Small intestine (tissue), 16 donors: Measurements from ENCODE around the gene TRPC4. TPM values are rescaled to one million over a fixed set of nuclear protein-coding genes. Genes with fewer than 3 reads are reported as not detected.
A peak's percentile ranks its signal among the peaks of the same experiment; 100 is the strongest.

Experiments
- DNase-seq, 2 donors: peaks; one replicate each; pipeline versions ENCODE4 v3.0.0 to v3.0.0-alpha.2; 2013
- FAIRE-seq: peaks from 2 replicates; lab custom pipeline; 2012; peaks lifted over from hg19 to GRCh38; lab: Jason Lieb, UNC
- H3K27ac ChIP-seq, 3 donors: one replicate each; pipeline ENCODE4 v1.5.1; 2013; ENCODE audit warnings: low read length in 2 of 3, mild to moderate bottlenecking in 2 of 3, control low read depth in 1 of 3, inconsistent platforms in 1 of 3, low read depth in 1 of 3, moderate library complexity in 1 of 3
- H3K27me3 ChIP-seq, 3 donors: one replicate each; pipeline ENCODE4 v1.6.1; 2013; ENCODE audit warnings: low read length in 3 of 3, inconsistent platforms in 1 of 3; ENCODE audit not compliant: control insufficient read depth in 3 of 3, insufficient read depth in 3 of 3
- H3K36me3 ChIP-seq, 3 donors: one replicate each; pipeline ENCODE4 v1.6.1; 2013; ENCODE audit warnings: low read length in 3 of 3, inconsistent platforms in 1 of 3, low read depth in 1 of 3, mild to moderate bottlenecking in 1 of 3, moderate library complexity in 1 of 3; ENCODE audit not compliant: control insufficient read depth in 3 of 3, insufficient read depth in 2 of 3
- H3K4me1 ChIP-seq, 3 donors: one replicate each; pipeline ENCODE4 v1.6.1; 2013; ENCODE audit warnings: low read length in 2 of 3, inconsistent platforms in 1 of 3, low read depth in 1 of 3, mild to moderate bottlenecking in 1 of 3, moderate library complexity in 1 of 3; ENCODE audit not compliant: control insufficient read depth in 3 of 3, insufficient read depth in 2 of 3
- H3K4me3 ChIP-seq, 3 donors: one replicate each; pipeline ENCODE4 v1.5.1; 2013; ENCODE audit warnings: low read length in 3 of 3, control low read depth in 1 of 3, inconsistent platforms in 1 of 3, low read depth in 1 of 3, mild to moderate bottlenecking in 1 of 3, moderate library complexity in 1 of 3
- H3K9me3 ChIP-seq, 2 donors: one replicate each; pipeline ENCODE4 v1.6.1; 2013; ENCODE audit warnings: low read depth in 1 of 2, low read length in 1 of 2; ENCODE audit not compliant: control insufficient read depth in 2 of 2, insufficient read depth in 1 of 2
- WGBS, 3 donors: extraction: QIAGEN DNeasy Blood & Tissue Kit; methylation state at CpG; one replicate each; pipeline ENCODE4 v1.1.7; 2013; 5-methylcytosine and 5-hydroxymethylcytosine counted together
- long read RNA-seq, 10 donors: transcript quantifications; one replicate each; lab custom pipeline, GENCODE V29; 2026
- polyA plus RNA-seq, 4 donors: library from polyadenylated mRNA; stranded (reverse) in 3 of 4; unstranded in 1 of 4; fragments of 200-250 nt in 3 of 4; fragments of 120-200 nt in 1 of 4; gene quantifications; one replicate each; pipeline versions ENCODE4 v1.2.1 to v1.2.3, GENCODE V29; 2013
- donor health status: healthy with polysubstance abuse.
- donor health status: control.
- donor health status: control.
- donor health status: Bipolar disorder and iron deficiency.
- donor health status: healthy.

Gene TRPC4
- under 1 TPM in 3 of 4 donors, not detected in 1; 0.04 to 0.27 (median 0.18) TPM for polyA plus RNA-seq
- long read RNA-seq, donor 1: 0 reads
- long read RNA-seq, donor 2: 0 reads
- long read RNA-seq, donor 3, full-length matches to known transcripts: 1 of 1 reads
- long read RNA-seq, donor 3, partial matches to known transcripts: 0 of 1 reads
- long read RNA-seq, donor 3, other reads (novel, unspliced or antisense): 0 of 1 reads
- long read RNA-seq, donor 4: 0 reads
- long read RNA-seq, donor 5: 0 reads
- long read RNA-seq, donor 6: 0 reads
- long read RNA-seq, donor 7: 0 reads
- long read RNA-seq, donor 8: 0 reads
- long read RNA-seq, donor 9: 0 reads
- long read RNA-seq, donor 10: 0 reads

DNA sequence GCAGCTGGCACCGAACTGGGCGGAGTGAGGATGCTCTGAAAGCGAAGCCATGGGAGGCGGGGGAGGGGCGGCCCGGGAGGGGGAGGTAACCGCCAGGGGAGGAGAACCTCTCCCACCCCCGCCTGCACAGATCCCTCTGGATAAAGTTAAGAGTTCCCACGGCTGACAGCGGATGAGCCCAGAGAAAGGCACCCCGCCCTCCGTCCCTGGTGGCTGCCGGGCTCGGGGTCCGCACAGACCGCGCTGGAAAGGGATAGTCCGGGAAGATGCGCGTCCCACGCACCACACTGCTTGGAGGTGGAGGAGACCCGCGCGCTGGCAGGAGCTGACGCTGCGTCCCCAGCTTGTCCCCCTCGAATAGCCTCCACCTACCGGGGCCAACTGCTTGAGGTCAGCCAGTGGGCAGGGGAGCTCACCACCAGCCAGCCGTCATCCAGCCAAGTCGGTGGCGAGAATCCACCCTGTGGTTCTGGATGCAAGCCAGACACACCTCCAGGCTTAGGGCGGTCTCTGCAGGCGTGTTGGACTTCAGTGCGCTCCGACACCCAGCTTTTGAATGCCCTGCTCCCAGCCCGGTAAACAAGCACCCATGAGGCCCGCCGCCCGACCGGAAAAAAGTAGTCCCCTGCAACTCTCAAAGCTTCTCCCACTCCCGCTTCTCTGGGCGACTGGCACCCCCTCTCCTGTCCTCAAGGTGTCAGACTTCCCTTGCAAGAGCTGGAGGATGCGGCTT, at the start of gene TRPC4:
TRPC4 (minus strand) TSS at position 17 of the 733 bp plus-strand sequence. CDS start 86,439 bp downstream, outside the sequence.
- WGBS, 3 donors: 1 to 6% (median 5%) methylated on average over 37 to 43 of the region's 43 CpGs
- no peaks in the 10 kb centered on the region for H3K9me3 ChIP-seq
- no peak within 1 kb of the TSS for H3K27ac ChIP-seq
- H3K4me3 ChIP-seq: peak within 1 kb of the TSS in 2 of 3 donors; percentile 46 to 51
- peaks cover 3 to 27% (median 11%) of the 10 kb centered on the region in 3 donors for H3K27me3 ChIP-seq
- H3K4me1 ChIP-seq: peaks cover 0 to 8% (median 0%) of the 10 kb centered on the region in 3 donors
- DNase-seq (peak; percentile 68 to 74), FAIRE-seq (no peak)
- no peaks in the 10 kb centered on the region for H3K36me3 ChIP-seq

DNA sequence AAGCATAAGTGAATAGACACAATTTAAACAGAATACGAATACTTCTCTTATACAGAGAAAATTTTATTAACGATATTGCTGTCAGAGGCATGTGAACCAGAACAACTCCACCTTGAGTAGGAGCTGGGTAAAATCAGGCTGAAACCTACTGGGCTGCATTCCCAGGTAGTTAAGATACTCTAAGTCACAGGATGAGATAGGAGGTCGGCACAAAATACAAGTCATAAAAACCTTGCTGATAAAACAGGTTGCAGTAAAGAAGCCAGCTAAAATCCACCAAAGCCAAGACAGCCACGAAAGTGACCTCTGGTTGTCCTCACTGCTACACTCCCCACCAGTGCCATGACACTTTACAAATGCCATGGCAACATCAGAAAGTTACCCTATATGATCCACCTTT, 49.2 kb upstream of the TRPC4 start:
- no peaks in the 10 kb centered on the region for H3K36me3 ChIP-seq
- peaks cover 0 to 6% of the 10 kb centered on the region in 2 donors for H3K9me3 ChIP-seq
- H3K4me1 ChIP-seq: peaks cover 0 to 11% (median 2%) of the 10 kb centered on the region in 3 donors
- peak; percentile 59 to 75 for DNase-seq
- WGBS, 3 donors: 8 to 40% (median 19%) methylated on average over 4 of the region's 4 CpGs
- peak overlapping the region in 1 of 3 donors; percentile 53 for H3K27ac ChIP-seq
- no peak for FAIRE-seq
- no peaks in the 10 kb centered on the region for H3K27me3 ChIP-seq
- peak overlapping the region in 1 of 3 donors; percentile 5 for H3K4me3 ChIP-seq

DNA sequence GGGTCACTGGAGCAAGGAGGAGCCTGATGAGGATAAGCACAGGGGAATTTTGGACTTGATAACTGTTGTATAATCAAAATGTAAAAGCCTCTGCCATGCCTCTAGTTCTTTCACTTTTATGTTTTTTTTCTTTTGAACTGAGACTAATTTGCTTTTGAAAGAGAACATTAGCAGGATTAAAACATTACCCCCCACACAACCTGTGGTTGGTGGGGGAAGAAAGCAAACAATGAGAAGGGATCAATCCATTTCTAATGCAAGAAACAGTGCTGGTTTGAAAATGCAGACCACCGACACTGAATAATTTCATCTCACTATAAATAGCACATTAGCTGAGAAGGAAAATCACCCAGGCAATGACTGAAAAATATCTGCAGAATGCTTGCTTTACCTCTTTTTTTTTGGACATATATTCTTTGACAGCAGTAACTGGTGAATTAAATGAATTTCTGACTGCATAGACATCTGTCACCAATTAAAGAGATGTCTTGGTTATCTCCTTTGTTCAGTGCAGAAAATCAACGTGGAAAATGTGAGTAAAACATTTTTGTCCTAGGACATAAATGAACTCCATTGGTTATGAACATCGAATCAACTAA, 48.6 kb upstream of the TRPC4 start:
- no peak overlapping the region for H3K4me3 ChIP-seq
- peaks cover 0 to 11% (median 2%) of the 10 kb centered on the region in 3 donors for H3K4me1 ChIP-seq
- 18 to 46% (median 28%) methylated on average over 3 of the region's 3 CpGs for WGBS, 3 donors
- H3K36me3 ChIP-seq: no peaks in the 10 kb centered on the region
- FAIRE-seq: no peak
- no peaks in the 10 kb centered on the region for H3K27me3 ChIP-seq
- H3K9me3 ChIP-seq: peaks cover 0 to 6% of the 10 kb centered on the region in 2 donors
- DNase-seq: no peak
- H3K27ac ChIP-seq: peak overlapping the region in 1 of 3 donors; percentile 20

DNA sequence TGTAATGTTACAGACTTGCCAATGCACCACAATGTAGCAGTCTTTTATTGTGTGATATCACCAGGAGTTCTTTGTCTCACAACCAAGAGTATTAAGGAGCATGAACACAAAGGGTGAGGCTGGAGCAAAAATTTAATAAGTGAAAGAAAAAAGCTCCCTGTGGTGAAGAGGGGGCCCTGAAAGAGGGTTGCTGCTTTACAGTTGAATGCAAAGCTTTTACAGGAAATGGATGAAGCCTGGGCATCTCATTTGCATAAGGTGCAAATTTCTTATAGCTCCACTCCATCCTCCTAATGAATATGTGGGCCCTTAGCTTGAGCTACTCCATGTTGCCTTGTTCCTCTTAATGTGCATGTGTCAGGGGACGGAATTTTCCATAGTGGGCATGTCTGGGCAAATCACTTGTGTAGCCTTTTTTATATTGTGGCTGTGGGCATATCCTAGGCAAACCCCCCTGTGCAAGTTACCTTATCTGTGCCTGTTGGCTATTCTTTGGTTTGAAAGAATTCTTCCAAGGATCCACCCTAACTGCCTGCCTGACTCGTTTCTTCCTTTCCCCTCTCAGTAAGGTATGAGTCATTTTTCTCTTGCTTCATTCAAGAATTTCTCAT, 45.3 kb upstream of the TRPC4 start:
- DNase-seq (no peak), FAIRE-seq (no peak)
- H3K4me3 ChIP-seq: no peak overlapping the region
- peaks cover 0 to 11% (median 2%) of the 10 kb centered on the region in 3 donors for H3K4me1 ChIP-seq
- H3K27ac ChIP-seq: no peak overlapping the region
- no peaks in the 10 kb centered on the region for H3K36me3 ChIP-seq
- WGBS, 3 donors: 23 to 77% (median 57%) methylated on average over 2 of the region's 2 CpGs
- no peaks in the 10 kb centered on the region for H3K27me3 ChIP-seq
- peaks cover 0 to 6% of the 10 kb centered on the region in 2 donors for H3K9me3 ChIP-seq

DNA sequence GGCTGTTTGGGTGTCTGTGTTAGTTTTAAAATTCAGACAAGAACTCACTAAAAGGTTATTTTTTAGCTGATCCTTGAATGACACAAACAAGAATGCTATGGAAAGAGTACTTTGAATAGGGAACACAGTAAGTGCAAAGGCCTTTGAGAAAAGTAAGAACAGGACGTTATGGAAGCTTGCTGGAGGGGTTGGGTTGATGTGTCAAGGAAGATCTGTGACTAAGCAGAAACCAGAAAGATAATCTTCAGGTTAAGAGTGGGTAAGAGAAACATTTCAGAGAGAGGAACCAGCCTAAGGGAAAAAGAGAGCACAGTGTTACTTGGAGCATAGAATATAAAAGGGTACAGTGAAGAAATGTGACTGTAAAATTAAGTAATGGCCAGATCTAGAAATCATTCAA, 41.2 kb upstream of the TRPC4 start:
- Histone ChIP-seq H3K27me3 (no peaks in the 10 kb centered on the region), H3K9me3 (peaks cover 0 to 6% of the 10 kb centered on the region in 2 donors), H3K4me1 (no peaks in the 10 kb centered on the region), H3K36me3 (no peaks in the 10 kb centered on the region), H3K4me3 (no peak overlapping the region), H3K27ac (no peak overlapping the region)
- WGBS, 3 donors: 46 to 57% (median 47%) methylated on average over 1 of the region's 1 CpG
- DNase-seq: no peak
- no peak for FAIRE-seq

DNA sequence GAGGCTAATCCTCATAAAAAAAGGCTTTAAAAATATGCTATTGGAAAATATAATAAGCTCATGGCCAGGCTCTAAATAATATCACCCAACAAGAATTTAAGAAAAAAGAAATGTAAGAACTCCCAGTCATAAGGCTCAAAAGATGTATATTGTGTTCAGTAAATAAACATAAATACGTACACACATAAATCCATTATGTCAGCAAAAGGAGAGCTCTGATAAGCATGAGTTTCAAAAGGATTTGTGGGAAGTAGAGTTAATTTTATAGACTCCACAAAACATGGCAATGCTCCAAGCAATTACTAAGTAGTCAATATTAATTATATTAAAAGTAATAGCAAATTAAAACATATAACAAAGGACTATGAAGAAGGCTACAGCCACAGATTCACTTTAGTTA, 37.3 kb upstream of the TRPC4 start:
- DNase-seq: no peak
- Histone ChIP-seq H3K4me3 (no peak overlapping the region), H3K36me3 (no peaks in the 10 kb centered on the region), H3K27me3 (no peaks in the 10 kb centered on the region), H3K27ac (no peak overlapping the region), H3K4me1 (no peaks in the 10 kb centered on the region), H3K9me3 (peaks cover 0 to 3% of the 10 kb centered on the region in 2 donors)
- WGBS, 3 donors: 73 to 76% (median 74%) methylated on average over 1 of the region's 1 CpG
- no peak for FAIRE-seq

DNA sequence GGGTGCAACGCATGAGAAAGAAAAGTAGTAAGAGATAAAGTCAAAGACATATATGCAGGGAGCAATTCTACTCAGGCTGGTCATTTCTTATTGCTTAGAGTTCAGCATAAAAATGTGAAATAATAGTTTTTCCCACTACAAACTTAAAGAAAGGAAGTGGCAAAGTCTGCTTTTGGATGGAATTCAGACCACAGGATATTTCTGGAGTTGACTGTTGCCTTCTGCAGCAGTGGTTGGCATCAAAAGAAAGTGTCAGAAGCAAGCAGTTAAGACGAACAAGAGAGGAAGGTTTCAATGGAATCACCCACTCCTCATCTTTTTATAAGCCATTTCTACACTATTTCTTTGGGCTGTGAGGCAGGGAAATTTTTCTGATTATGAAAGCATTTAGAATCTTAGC, 36.2 kb upstream of the TRPC4 start:
- no peaks in the 10 kb centered on the region for H3K4me1 ChIP-seq
- H3K36me3 ChIP-seq: no peaks in the 10 kb centered on the region
- no peak for DNase-seq
- peaks cover 0 to 3% of the 10 kb centered on the region in 2 donors for H3K9me3 ChIP-seq
- no peaks in the 10 kb centered on the region for H3K27me3 ChIP-seq
- no peak overlapping the region for H3K4me3 ChIP-seq
- 76 to 85% (median 78%) methylated on average over 2 of the region's 2 CpGs for WGBS, 3 donors
- FAIRE-seq: no peak
- H3K27ac ChIP-seq: no peak overlapping the region

DNA sequence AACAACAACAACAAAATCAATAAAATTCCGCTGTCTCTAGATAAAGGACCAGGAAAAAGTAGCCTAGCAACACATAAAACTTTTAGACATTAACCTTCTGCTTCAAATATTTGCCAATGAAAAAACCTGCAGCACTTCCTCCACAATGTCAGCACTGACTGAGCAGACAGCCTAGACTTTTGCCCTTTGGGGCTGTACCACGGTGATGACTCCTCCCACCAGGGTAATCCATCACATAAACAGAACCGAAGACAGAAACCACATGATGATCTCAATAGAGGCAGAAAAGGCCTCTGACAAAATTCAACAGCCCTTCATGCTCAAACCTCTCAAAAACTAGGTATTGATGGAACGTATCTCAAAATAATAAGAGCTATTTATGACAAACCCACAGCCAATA, 30.2 kb upstream of the TRPC4 start:
- FAIRE-seq: no peak
- 11 to 38% (median 17%) methylated on average over 4 of the region's 4 CpGs for WGBS, 3 donors

More for the DNA sequence above, 30.2 kb upstream of the TRPC4 start:
- no peak overlapping the region for H3K4me3 ChIP-seq
- no peaks in the 10 kb centered on the region for H3K36me3 ChIP-seq
- no peaks in the 10 kb centered on the region for H3K4me1 ChIP-seq
- H3K9me3 ChIP-seq: peaks cover 0 to 3% of the 10 kb centered on the region in 2 donors
- H3K27ac ChIP-seq: peak overlapping the region in 1 of 3 donors; percentile 22
- H3K27me3 ChIP-seq: no peaks in the 10 kb centered on the region
- DNase-seq: peak; percentile 90 to 96
